Hematopoietic multipotent progenitor cell (in vitro differentiated cells): ENCODE measurements around the gene PBX1. TPM values are rescaled to one million over a fixed set of nuclear protein-coding genes. Genes with fewer than 3 reads are reported as not detected.

Experiments used
- DNase-seq, 3 donors: peaks; one replicate each; pipeline ENCODE4 v3.0.0-alpha.2; 2011 to 2015; ENCODE audit warnings: low read depth in 2 of 3, low spot score in 2 of 3
- total RNA-seq: library from RNA; depleted of rRNA; stranded (reverse); fragments of >200 nt; gene quantifications from one replicate; pipeline ENCODE4 v1.2.3, GENCODE V29; 2012

PBX1 gene
- total RNA-seq, 1 donor: 26.9 TPM

DNA sequence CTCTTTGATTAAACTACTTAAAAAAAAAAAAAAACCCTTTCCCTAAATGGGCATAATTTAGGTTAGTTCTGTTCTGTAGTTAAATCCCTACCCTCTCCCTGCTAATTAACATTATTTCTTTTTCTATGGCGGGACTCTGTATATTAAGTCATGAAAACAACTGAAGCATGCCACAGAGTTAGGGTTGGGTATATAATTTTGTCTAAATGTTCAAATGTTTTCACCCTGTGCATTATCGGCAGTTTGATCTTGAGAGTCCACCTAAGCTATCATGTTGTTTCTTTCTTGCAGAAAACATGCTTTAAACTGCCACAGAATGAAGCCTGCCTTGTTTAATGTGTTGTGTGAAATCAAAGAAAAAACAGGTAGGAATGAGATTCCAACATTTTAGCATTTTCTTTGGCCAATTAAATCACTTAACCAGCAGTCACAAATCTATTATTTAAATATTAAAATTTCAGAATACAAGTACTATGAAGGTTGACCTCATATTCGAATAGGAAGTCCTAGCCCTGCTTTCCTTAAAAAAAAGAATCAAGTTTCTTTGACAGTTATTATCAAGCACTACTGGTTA is 4.0 kb downstream of the PBX1 start:
- no peak for DNase-seq

DNA sequence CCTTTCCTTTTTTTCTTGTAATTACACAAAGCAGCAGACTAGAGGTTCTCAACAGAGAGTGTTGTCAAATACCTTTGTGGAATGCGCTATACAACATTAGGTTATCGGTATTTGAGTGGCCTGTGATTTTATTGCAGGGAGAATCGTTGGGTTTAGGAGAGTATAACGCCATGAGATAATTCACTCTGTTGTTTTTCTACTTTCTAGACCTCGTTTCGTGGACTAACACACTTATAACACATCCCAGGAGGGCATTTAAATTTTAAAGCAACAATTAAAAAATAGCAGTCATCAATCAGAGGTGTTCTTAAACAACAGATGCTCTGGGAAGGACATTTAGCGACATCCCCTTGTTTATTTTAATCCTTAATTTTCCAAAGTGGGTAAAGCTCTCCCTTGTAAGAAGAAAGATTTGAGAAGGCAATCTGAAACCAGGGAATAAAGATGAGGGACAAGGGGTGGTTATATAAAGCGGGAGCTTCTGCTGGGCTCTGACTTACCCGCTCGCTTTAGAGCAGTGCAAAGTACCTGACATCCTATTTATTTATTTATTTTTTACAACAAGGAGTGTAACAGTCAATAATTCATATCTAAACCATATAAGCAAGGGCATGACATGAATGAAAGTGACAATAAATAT is 4.9 kb downstream of the PBX1 start:
- DNase-seq: no peak

DNA sequence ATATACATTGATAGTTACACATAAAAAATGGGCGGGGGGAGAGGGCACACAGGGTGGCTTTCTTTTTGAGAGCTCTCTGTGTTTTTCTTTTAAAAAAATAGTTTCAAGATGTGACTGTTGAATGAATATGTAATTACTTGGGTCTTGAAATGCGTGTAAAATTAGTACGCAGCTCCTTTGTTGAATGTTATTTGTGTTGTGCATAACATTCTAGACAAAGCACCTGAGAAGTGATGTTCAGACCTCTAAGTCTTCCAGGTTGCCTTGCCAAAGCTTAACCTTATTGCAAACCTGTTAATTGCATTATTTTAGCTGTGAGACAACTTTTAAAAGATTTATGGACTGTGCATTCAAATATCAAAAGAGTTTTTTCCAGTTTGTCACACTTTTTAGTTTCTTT is 5.4 kb downstream of the PBX1 start:
- DNase-seq: no peak

DNA sequence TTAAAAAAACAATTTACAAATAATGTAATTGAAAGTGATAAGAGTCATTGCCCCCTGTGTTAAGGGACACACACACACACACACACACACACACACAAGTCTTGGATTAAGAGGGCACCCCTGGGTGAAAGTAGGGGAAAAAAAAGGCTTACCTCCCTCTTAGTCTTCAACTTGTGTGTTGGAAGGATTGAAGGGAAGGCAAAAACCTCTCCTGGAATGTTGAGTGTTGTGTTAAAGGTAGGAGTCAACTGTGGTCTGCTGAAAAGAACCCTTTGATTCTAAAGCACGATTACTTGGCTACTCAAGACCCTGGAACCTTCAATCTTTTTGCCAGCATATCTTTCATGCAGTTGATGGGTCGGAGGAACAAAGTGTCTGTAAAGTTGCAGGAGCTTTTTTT is 6.4 kb downstream of the PBX1 start:
- DNase-seq: no peak

DNA sequence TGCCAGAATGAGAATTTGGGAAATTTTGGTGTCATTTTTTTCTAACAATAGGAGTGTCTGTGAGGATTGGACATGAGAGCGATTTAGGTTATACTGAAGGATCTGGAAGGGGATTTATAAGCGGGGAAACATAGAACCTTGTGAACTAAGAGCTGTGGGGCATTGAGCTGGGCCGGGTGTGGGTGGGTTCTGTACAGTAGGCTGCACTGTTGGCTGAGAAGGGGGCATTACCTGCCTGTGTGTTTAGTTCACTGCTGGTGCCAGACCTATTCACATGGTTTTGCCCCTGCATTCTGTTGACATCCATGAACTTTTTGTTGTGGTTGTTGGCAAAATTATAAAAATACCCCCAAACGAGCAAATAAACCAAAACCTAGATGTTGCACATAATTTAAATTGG is 8.8 kb downstream of the PBX1 start:
- DNase-seq: no peak

DNA sequence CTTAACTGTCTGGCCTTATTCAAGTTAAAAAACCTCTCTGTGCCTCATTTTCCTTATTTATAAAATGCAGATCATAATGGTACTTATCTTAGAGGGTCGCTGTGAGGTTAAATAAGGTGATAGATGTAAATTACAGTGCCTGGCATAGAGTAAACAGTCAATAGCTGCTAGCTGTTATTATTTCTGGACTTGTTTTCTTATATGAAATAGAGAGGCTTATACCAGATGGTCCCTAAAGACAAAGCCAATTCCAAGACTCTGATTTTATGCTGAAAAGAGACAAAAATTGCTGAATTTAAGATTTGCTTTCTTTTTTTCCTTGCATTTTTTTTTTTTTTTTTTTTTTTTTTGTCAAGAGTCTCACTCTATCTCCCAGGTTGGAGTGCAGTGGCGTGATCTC is 10.3 kb downstream of the PBX1 start:
- DNase-seq: no peak

DNA sequence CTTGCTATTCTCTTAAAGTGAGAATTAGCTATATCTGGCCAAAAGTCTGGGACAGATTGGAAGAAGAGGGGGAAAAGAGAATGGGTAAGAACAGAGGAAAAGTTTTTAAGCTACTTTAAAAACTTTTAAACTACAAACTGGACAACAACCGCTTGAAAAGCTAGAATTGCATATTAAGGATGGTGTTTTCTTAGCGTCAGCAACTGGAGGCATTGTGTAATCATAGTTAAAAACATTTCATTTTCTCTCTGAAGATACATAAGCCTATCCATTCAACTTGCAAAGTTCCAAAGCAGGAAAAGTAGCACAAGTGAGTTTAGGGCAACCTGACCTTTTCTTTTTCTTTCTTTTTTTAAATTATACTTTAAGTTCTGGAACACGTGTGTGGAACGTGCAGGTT is 10.9 kb downstream of the PBX1 start:
- DNase-seq: no peak

DNA sequence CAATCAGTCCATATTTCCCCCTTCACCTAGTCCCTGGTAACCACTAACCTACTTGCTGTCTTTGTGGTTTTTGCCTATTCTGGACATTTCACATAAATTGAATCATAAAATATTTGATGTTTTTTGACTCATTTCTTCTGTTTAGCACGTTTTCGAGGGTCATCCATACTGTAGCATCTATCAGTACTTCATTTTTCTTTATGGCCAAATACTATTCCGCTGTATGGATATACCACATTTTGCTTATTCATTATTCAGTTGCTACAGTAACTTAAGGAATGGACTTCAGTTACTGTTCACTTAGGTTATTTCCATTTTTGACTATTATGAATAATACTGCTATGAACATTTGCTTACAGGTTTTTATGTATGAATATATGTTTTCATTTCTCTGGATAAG is 12.3 kb downstream of the PBX1 start:
- no peak for DNase-seq

DNA sequence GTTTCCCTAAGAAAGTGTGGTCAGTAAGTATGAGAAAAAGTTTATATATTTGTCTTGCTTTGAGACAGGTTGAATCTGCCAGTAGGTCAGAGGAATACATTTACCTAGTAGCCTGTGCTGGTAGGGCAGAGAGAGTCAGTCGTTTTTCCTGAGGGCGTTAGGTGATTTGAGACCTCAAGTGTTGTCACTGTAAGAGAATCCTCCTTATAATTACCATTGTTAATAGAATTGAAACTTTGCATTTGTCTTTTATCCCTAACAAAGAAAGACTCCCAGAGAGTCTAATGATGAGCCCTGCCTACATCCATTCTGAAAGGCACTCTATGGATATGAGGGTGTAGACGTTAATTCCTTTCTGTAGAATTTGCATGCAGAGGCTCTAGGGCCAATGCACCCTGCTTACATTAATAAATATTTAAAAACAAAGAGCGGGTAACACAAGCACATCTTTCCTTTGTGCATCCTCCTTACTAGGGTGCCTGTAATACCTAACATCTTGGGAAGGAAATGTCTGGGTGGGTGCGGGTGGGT is 16.4 kb downstream of the PBX1 start:
- no peak for DNase-seq

DNA sequence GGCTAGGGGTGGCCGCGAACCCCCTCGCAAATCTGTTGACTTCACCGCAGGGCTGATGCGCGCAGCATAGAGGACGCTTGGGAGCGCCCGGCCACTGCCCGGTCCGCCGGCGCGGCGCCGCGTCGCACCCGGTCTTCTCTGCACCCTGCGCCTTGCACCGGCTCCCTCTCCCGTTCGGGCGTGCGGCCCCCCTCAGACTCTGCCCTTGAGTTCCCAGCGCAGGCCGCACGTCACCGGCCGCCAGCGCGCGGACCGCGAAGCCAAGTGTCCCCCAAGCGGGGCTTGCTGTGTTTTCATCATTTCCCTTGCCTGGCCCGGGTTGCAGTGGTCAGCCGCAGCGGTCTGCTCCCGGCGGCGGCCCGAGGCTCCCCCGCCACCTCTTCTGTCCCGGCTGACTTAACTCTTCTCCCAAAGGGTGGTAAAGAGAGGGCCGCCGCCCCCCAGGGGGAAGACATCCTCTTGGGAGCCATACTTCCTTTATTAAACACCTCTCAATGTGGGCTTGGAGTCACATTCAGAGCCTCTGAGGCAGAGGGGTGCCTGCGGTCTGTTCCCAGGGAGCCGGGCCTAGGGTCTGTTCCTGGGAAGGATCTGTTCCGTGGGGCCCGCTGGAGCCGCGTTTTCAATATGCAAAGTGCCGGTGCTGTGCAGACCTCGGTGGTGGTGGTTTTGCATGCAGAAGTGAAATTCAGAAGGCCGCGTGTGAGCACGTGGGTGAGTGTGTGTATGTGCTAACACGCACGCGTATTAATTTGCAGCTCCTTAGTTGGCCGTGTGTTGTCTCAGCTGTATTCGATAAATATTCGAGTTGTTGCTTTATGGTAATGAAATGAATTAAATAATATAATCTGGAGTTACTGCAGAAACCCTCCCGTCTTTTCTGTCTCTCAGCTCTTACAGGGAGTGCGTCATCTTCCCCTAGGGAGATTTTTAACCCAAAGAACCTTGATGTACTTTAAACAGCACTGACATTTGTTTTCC is 17.6 kb downstream of the PBX1 start:
- no peak for DNase-seq

DNA sequence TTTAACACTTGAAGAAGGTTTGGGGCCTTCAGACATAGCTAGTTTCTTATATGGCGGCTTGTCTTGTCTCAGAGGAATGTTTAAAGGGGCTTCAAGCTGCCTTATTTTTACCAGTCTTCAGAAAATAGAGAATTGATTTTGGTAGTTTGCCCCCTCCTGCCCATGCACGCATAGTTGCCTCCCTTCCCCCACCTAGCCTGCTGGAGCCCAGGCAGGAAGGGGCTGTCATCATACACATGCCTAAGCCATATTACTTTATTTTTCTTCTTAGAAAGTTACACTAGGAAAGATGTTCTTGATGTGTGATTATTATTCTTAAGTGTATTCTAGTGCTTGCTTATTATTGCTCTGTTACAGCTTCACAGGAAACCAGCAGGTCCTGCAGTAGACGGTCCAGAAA is 18.3 kb downstream of the PBX1 start:
- DNase-seq: no peak

DNA sequence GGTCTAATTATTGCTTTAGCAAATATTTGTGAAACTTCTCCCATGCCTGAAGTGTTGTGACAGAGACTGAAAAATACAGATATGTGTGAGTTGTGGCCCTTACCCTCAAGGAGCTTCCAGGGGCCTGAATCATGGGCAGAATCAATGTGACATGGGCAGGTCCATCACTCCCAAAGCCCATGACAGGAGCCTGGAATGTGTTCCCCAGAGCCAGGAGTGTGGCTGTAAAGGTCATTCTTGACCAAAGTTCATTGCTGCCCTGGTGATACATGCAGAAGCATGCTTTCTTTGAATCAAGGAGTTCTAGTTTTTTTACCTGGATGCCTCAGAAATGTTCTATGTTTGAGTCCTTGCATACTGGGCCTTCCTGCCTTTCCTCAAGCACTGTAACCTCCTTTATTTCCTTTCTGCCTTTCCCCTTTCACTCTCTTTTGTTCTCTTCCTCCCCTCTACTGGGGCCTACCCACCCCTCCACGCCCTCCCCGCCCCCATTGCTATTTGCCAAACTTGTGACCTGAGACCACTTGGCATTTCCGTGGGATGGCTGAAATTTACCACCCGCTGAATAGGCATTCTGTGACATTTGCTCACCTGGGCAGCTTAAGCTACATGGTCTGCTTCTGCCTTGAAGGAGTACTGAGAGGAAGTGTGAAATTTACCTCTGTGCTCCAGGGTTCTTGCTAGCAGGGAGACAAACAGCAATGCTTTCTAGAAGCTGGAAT is 19.7 kb downstream of the PBX1 start:
- no peak for DNase-seq

DNA sequence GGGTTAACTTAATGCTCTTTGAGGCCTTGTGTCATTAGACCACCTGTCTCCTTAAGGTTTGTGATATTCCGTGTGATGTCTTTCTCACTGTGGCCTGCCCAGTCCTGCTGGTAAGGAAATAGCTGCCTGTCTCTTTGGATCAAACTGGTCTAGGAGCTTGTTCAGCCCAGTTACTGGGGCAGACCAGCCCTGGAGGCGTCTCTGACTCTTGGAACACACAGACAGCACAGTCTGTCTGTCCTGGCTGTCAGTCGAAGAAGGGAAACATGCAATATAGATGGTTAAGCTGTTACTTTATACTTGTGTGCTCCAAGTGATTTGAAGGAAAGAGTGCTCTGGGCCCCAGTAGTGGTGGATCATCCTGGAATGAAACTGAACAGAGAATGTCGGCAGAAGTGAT is 20.4 kb downstream of the PBX1 start:
- no peak for DNase-seq

DNA sequence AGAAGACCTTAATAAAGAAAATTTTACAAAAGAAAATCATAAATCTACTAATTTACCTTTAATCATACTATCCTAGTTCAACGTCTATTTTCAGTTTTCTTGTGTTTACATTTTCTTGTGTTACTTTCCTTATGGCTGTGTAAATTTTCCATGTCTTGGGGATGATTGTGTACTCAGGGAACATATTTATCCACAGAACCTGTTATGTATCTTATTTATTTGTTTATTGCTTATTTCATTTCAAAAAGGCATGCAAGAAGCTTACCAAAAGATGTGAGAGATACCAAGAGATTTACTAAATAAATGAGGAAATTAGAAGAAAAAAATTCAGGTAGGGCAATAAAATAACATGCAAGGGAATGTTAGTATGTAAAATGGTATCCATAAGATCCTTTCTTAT is 22.8 kb downstream of the PBX1 start:
- no peak for DNase-seq

DNA sequence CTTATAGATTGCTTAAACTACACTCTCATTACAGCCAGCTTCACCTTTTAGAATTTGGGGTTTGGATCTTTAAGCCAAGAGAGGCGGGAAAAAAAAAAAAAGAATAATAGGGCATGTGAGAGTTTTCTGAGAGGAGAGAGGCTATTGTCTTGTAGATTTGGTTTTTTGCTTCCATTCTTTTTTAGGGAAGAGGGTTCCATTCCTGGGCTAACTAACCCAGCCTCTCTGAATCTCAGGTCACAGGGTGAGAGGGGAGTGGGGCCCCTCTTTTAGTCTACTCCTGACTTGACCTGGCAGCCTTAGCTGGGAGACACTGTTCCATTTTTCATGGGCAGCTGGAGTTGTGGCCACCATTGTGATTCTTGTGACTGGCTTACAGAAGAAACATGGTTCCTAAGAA is 24.2 kb downstream of the PBX1 start:
- DNase-seq: no peak

DNA sequence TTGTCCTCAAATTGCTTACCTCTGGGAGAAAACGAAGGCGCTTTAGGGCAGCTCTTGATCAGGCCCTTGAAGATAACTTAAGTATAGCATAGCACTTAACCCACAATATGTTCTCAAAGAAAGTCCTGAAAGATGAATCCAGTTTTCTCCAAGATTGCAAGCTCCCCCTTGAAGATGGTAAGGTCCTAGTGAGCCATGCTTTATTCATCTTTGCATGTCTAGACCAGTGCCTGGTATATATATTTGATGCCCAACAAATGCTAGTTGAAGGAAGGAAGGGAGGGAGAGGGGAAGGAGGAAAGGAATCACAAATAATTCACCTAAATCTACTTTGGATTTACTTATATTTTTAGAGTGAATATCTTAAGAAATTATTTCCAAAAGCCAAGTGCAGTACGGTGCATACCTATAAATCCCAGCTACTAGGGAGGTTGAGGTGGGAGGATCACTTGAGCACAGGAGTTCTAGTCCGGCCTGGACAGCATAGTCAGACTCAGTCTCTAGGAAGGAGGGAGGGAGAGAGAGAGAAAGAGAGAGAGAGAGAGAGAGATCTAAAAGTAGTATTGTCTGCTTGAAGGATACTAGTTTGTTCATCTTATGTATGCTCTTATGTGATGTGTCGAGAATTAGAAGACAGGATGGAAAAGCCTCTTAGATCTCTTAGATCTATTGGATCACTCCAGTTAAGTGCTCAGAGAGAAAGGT is 25.0 kb downstream of the PBX1 start:
- no peak for DNase-seq

DNA sequence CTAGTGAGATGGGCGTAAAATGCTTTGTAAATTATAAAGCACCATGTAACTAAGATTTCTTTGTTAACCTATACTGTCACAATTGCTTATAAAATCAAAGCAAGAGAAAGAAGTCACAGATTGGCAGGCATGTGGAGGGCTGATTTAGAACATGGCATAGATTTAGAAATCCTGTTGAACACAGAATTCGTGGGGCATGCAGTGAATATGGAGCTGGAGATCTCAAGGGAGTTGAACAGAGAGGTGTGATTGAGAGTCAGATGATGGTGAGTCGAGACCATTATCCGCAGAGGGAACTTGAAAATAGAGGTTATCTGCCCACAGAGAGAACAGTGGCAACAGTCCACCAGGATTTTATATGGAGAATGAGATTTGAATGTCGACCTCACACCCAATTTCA is 27.6 kb downstream of the PBX1 start:
- DNase-seq: no peak

DNA sequence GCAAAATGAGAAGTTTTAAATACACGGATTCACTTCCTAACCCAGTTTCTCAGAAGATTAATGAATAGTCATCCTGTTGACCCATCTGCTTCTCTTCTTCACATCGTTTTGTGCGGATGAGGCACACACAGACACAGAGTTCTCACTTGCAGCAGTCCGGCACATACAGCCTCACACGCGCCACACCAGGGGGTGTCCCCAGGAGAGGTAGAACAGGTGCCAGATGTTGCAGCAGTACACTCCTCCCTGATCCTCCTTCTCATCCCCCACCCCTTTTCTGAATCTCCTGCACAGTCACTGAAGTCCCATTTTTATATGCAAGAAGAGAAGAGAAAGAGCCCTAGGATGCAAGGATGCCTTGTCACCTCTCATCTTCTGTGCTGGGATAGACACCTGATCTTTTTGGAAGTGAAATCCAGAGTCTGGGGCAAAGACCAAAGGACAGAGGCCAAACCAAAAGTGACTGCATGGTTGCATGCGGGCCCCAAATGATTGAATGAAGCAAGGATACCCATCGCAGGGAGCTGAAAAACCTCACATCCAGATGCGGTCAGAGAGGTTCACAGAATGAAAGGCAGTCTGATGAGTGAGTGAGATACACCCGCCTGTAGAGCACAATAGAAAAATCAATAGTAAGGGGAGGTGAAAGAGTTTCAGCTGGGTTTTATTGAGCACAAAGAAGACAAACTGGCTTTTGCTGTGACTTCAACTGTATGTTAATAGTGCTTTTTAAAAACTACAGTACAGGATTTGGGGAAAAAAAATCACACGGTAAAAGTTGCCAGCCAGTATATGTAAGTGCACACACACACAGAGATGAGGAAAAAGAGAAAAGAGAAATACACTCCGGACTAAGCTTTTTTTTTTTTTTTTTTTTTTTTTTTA is 28.9 kb downstream of the PBX1 start:
- DNase-seq: no peak
